CD4-positive, alpha-beta T cell treated with Interleukin-2 at 100 ng/mL for 4 hours (primary cell): ENCODE data around the gene BCAS3.

Experiments
- DNase-seq: peaks from one replicate; pipeline ENCODE4 v3.0.0-alpha.2; 2020; ENCODE audit warnings: low spot score

BCAS3 gene

DNA sequence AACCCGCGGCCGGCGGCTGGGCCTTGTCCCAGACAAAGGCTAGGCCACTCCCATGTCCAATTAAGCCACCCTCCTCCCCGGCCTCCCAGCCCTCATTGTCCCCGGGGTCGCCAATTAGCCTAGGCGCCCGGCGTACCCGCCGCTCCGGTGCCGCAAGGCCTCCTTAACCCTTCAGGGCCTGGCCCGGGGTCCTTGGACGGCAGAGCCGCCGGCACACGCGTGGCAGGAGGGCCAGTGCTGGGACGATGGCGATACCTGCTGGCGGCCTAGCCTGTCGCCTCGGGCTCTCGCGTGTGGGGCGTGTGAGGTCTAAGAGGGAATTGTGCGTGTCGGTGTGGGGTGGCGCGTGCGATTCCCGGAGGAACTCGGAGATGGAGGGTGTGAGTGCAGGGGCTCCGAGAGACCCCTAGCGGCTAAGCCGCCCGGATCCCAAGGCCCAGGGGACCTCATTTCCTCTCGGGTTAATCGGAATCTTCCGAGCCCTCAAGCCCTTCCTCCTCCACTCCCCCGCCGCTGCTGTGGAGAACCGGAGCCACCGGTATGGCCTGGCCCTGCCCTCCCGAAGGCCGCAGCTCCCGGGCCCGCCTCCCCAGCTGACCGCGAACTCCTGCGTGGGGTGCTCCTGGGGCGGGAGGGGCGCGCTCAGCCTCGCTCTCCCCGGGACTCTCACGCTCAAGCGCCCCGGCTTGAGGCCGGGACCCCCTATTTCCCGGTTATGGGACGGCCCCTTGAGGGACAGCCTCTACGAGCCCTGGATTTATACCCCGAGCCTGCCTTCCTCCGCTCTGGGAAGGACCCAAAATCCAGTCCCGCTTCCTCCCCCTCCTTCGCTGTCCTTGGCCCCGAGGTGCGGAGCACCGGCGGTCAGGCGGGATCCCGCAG, 733.9 kb downstream of the BCAS3 start:
- DNase-seq: no peak

DNA sequence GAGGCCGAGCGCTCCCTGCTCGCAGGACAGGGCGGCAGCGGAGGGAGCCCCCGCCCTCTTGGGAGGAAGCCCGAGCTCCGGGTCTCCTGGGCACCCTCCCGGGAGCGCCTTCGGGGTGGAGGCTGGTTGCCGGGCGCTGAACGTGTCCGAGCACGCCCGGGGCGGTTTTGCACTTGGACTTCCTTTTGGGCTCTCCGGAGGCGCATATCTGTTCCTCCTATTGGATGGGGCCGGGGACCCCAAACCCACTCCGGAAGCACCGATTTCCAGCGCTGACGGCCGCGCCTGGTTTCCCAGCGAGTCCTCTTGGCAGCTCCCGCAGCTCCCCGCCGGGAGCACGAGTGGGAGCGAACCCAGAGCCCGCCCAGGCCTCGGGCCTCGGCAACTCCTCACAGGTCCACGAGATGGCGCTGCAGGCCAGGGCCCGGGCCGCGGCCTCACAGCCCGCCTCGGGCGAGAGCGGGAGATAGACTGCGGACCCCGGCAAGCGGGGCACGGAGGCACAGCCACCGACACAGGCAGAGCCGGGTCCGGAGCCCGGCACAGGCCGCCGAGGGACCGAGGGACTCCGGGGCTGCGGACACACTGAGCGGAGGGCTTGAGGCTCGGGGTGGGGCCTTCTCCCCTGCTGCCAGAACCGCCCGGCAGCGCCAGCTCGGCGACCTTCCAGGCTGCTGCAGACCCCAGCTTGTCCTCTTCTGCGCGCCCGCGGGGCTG, 734.6 kb downstream of the BCAS3 start:
- peak; percentile 79 for DNase-seq

DNA sequence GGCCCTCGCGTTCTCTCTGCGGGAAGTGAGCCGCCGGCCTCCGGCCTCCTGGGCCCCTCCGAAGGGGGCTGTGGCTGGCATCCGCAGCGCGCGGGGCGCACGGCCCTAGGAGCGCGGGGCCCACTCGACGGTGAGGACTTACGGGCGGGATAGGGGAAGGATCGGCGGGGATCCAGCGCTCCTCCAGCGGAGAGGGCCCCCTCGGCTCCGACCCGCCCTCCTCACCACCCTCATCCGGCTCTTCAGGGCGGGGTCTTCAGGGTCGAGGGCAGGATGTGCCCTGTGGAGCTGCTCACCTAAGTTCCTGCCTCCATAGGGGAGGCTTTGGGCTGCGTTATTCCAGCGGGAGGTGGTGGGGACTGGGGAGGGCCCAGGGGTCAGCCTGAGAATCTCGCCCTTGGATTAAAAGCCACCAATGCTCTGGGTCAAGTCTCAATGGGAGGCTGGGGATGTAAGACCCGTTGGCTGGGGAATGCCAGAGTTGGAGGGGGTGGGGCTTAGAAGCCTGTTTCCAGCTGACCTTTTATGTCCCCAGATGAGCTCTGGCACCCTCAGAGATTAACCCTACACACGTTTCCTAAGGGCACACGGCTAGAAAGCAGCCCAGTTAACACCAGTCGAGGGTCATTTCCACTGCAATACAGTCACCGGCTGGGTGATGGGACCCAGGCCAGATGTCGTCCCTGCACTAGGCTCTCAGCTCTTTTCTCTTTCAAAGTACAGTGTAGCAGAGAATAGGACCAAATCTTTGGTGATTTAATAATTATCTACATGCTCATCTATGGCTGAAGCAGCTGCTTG, 735.4 kb downstream of the BCAS3 start:
- DNase-seq: no peak

DNA sequence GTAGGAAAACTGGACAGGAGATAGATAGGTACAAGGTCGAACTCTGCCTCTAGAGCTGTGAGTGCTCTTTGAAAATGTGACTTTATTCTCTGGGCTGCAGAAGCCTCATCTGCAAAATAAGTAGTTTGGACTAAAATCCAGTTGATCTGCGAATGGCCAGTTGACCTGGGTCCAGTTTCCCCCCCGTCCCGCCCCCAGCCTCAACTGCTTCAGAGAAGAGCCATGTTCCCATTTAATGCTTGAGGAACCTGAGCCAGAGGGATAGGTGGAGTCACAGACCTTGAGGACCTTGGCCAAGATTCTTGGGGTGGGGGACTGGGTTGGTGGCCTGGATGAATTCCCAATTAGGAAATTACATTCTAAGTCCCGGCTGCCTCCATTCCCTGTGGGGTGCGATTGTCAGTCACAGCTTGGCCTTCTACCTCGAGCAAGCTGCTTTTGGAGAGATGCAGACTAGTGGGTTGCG, 736.0 kb downstream of the BCAS3 start:
- no peak for DNase-seq

DNA sequence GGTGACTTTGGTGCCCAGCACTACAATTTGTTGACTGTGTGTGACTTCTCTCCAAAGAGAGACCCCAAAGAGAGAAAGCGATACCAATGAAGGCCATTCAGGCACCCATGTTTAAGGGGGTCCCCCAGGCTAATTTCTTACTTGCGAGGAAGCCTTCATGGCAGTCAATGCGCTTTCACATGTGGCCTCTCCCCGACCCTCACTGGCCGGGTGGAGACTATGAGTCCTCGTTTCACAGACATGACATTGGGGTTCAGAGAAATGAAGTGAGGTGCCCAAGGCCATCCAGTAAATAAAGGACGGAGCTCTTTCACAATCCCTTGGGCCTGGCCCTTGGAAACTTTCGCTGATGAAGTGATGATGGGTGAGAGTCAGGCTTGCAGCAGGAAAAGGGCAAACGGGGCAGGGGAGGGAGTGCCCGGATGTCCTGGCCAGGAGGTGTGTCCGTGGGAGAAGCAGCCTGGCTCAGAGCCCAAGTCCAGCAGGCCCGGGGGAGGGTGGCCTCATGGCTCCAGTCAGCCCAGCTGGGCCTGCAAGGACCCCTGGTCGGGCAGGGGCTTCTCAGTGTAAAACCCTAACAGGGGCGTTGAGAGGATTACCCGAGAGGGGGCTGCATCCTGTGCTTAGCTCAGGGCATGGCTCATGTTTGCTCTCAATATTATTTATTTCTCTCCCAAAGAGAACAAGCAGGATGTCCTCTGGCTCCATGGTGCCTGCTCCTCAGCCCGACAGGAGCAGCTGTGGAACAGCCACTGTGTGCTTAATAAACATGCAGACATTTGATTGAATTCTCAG, 736.7 kb downstream of the BCAS3 start:
- DNase-seq: no peak

DNA sequence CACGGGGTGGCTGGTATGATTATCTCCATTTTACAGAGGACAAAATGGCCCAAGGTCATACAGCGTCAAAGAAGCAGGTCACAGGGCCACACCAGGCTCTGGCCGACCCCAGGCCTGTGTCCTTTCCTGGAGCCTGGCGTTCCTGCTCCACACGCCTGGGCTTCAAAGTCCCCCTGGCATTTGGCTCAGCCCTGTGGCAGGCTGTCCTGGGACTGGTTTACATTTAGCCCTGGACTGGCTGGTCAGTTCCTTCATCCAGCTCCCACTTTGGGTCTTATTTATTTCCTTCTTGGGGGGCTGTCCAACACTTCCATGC, 737.2 kb downstream of the BCAS3 start:
- DNase-seq: no peak

DNA sequence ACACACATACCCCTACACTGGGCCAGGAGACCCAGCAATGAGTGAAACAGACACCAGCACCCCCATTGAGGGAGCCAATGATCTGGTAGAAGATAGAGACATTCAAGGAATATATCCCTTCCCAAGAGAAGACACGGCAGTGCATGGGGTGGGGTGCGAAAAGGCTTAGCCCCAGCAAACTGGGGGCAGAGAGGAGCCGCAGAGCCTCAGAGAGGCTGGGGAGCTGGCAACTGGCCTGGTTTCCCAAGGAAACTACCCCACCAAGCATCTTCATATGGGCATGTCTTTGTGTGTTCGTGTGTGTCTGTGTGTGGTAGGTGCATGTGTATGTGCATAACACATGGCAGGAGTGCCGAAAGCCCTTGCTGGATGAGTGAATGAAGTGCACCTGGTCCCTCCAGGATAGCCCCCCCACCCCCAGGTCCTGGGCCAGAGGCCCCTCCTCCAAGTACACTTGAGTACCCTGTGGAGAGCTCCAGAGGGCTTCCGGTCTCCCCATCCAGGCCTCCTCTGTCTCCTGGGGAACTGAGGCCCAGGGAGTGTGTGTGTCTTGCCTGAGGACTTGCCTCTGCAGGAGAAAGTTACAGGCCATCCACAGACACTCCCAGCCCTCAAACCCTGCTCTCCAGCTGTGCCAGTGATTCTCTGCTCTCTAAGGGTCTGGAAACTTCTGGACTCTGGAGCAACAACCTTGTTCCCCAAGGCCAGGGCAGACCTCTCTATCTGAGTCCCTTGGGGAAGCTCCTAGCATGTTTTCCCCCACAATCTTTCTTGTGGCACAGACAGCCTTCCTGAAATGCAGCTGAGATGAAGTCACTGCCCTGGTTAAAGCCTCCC, 737.9 kb downstream of the BCAS3 start:
- no peak for DNase-seq

DNA sequence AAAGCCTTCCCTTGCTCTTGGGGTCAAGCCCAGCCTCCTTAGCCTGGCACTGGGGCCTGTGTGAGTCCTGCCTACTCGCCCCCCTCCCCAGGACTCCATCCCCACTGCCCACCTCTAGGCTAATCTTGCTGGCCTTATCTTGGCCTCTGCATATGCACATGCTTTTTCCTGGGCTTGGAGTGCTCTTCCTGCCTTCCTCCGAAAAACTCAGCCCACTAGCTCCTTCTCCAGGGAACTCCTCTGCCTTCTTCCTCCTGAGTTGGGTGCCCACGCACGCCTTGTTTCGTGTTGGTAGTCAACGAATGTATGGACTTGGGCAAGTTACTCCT, 738.5 kb downstream of the BCAS3 start:
- no peak for DNase-seq

DNA sequence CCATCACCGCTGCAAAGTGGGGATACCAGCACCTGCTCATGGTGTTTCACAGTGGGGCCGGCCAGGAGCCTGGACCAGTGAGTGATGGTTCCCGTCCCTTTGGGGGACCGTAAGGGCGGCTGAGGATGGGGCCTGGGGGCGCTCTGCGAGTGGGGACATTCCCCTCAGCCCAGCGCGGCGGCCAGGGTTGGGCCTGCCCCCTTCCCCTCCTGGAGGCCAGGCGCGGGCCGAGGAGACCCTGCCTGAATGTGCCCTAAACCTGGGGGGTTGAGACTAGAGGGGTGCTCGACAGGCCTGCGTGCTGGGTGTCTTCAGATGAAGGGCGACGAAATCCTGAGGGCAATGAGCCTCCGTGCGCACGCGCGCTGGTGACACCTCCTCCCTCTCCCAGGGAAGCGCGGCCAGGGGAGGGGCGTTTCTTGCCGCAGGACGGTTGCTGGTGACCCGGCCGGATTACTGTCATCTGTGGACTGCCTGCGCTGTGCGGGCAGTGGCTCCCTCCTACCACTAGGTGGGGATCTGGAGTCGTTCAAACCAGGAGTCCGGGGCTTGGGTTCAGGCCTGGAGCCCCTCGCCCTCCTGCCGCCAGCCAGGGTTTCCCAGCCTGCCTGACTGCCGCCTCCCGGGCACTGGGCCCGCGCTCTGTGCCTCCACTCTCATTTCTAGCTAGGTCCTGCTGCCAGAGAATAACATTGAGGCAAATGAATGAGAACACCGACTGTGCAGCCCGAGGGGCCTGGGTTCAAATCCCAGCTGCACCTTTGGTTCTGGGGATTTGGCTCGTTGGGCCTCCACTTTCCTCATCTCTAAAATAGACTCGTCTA, 739.1 kb downstream of the BCAS3 start:
- peak; percentile 59 for DNase-seq

DNA sequence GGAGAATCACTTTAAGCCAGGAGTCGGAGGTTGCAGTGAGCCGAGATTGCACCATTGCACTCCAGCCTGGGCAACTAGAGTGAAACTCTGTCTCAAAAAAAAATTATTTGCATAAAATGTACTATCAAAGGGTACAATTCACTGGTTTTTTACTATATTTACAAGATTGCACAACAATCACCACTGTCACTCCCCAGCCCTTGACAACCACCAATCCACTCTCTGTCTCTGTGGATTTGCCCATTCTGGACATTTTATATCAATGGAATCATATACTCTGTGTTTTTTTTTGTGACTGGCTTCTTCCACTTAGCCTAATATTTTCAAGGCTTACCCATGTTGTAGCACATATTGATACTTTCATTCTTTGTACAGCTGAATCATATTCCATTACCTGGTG, 740.8 kb downstream of the BCAS3 start:
- no peak for DNase-seq

DNA sequence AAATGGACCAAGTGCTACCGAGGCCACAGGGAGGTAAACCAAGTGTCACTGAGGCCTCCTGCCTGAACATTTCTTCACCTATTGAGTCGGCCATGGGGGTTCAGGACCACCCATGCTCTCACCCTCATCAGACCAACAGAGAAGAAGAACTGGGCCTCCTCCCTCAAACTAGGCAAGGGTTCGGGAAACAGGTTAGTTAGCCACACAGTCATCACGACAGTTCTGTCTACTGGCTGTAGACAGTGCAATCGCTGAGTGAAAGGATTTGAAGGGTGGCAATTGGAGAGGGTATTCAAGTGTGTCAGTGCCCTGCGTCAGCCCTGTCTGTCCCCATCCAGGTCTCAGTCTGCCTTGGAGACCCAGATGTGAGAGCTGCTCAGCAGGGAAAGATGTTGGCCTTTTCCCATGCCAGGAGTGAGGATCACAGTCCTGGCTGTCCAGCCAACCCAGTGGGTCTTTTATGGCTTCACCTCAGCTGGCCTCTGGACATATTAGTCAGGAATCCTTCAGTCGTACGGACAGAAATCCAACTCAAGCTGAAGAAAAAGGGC, 741.9 kb downstream of the BCAS3 start:
- DNase-seq: no peak

DNA sequence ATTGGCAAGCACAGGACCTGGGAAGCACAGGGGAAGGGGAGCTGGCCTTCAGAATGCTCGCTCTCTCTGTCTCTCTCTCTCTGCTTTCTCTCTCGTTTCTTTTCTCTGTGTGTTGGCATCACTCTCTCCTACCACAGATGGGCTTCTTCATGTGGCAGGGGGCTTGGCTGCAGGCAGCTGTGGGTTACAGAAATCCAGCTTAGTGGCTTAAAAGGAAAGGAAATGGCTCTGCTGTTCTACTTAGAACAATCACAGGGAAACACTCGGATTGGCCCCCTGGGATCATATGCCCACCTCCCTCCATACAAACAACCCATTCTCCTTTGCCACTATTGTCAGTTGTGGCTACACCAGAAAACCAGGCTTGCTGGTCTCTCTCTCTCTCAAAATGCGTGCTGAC, 742.4 kb downstream of the BCAS3 start:
- no peak for DNase-seq

DNA sequence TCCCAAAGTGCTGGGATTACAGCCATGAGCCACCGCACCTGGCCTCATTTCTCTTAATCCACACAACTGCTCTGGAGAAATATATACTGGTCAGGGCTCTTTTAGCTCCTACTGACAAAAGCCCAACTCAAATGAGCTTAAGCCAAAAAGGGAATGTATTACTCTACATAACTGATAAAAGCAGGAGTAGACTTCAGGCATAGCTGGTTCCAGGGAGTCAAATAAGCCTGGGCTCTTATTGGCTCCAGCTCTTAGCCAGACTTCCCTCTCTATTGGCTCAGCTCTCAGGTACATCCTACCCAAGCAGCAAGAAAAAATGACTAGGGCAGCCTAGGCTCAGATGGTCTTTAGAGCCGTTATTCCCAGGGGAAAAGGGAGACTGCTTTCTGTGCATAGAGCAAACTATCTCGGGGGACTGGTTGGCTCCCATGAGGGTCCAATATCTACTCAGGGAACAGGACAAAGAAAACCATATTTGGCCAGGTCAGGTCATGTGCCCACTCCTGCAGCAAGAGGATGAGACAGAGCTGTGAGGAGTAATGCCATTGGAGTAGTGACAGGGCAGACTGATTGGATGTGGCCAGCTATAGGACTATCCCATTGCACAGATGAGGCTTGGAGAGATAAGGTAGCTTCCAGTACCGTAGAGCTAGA, 743.2 kb downstream of the BCAS3 start:
- DNase-seq: no peak

DNA sequence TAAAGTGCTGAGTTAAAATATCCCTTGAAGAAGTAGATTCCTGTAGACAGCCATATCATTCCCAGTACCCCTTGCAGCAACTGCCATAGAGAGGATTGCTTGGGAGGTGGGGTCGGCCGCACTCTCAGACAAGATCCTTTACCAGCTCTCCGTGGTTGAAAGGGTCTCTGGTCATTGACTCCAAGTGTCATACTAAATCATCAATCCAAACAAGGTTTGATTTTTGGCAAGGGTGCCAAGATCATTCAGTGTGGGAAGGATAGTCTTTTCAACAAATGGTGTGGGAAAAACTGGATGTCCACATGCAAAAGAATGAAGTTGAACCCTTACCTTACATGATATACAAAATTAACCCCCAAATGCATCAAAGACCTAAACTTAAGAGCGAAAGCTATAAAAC, 743.8 kb downstream of the BCAS3 start:
- no peak for DNase-seq

DNA sequence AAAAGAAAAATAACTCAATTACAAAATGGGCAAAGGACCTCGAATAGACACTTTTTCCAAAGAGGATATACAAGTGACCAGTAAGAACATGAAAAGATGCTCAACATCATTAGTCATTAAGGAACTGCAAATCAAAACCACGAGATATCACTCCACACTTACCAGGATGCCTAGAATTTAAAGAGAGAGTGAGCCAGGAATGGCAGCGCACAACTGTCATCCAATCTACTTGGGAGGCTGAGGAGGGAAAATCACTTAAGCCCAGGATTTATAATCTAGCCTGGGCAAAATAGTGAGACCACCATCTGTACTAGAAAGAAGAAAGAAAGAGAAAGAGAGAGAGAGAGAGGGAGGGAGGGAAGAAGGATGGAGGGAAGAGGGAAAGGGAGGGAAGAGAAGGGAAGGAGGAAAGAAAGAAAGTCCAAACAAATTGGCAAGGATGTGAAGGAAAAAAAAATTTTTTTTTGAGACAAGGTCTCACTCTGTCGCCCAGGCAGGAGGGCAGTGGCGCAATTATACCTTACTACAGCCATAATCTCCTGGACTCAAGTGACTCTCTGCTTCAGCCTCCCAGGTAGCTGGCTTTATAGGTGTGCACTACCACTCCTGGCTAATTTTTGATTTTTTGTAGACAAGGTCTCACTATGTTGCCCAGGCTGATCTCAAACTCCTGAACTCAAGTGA, 744.6 kb downstream of the BCAS3 start:
- no peak for DNase-seq

DNA sequence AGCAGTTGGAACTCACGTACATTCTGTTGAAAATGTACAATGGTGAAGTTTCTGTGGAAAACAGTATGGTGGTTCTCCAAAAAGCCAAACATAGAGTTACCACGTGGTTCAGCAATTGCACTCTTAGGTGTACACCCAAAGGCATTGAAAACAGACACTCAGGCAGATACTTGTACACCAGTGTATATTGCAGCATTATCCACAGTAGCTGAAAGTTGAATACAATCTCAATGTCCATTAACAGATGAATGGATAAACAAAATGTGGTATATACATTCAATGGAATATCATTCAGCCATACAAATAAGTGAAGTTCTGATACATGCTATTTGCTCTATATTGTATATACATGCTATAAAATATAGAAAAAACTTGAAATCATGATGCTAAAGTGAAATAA, 745.2 kb downstream of the BCAS3 start:
- no peak for DNase-seq

DNA sequence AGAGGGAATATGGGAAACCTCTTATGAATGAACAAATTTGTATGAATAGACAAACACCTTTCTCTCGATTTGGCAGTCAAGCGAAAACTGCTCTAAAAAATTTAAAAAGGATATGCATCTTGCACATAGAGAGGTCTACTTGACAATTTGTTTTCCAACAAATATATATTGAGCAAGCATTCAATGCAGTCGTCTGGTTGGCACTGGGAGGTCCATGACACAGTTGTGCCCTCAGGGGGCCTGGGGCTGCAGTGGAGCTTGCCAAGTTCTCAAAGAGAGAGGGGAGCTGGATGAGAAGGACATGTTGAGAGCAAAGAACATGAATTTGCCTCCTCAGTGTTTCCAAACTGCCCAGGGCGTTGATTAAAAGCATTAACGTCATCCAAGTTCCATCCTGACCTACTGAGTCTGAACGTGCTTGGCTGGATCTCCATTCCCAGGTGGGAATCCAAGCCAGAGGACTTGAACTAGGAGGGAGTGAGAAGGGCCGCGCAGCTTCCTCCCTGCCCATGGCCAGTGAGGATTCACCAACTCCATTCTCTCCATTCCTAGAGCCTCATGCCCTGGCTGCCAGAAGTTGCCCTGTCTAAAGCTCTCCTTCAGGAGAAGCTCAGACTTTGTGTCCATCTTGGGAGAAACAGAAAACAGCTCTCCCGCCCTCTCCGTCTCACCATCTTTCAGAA, 746.5 kb downstream of the BCAS3 start:
- DNase-seq: no peak
